Esophagus squamous epithelium (tissue), 5 donors: Measurements from ENCODE around the gene GPR3. TPM values are rescaled to one million over a fixed set of nuclear protein-coding genes. Genes with fewer than 3 reads are reported as not detected.

Source experiments
- DNase-seq: peaks from one replicate; lab custom pipeline; 2025; lab: John Stamatoyannopoulos, UW
- H3K27ac ChIP-seq, 4 donors: fragments of 200-600 bp; sonication (generic); one replicate each; pipeline ENCODE4 v1.5.1; 2016 to 2019; ENCODE audit warnings: mild to moderate bottlenecking in 1 of 4
- H3K27me3 ChIP-seq, 4 donors: fragments of 200-600 bp; sonication (generic); 1 replicate in 3 of 4; 2 replicates in 1 of 4; pipeline versions ENCODE4 v1.5.1 to v1.6.0; 2017 to 2021; ENCODE audit warnings: antibody characterized with exemption in 1 of 4
- H3K36me3 ChIP-seq, 3 donors: fragments of 200-600 bp; sonication (generic); one replicate each; pipeline ENCODE4 v1.5.1; 2016 to 2019
- H3K4me1 ChIP-seq, 3 donors: fragments of 200-600 bp; sonication (generic); one replicate each; pipeline ENCODE4 v1.5.1; 2017 to 2019
- H3K4me3 ChIP-seq, 4 donors: fragments of 200-600 bp; sonication (generic); 1 replicate in 3 of 4; 2 replicates in 1 of 4; pipeline ENCODE4 v1.5.1; 2016 to 2019; ENCODE audit warnings: mild to moderate bottlenecking in 2 of 4, moderate library complexity in 1 of 4
- H3K9me3 ChIP-seq, 3 donors: fragments of 200-600 bp; sonication (generic); one replicate each; pipeline ENCODE4 v1.5.1; 2016 to 2019
- CTCF ChIP-seq, 6 experiments: fragments of 450-650 bp in 4 of 6; fragments of 200-600 bp in 2 of 6; sonication (generic) in 2 of 6; IDR thresholded peaks; one replicate each; pipeline ENCODE4 v1.5.1; 2016 to 2019; ENCODE audit warnings: antibody characterized with exemption in 6 of 6, mild to moderate bottlenecking in 4 of 6, moderate library complexity in 4 of 6
- POLR2A ChIP-seq, 4 donors: fragments of 450-650 bp; IDR thresholded peaks; one replicate each; pipeline ENCODE4 v1.6.1; 2017; ENCODE audit warnings: antibody characterized with exemption in 4 of 4, mild to moderate bottlenecking in 4 of 4, moderate library complexity in 3 of 4
- WGBS, 2 donors: methylation state at CpG; one replicate each; pipeline ENCODE4 v1.1.5; 2018; 5-methylcytosine and 5-hydroxymethylcytosine counted together
- intact Hi-C: fragments of 100-400 bp; cut with DNase I; formaldehyde crosslinking; loops from one replicate; pipeline ENCODE4 v1.15.0; 2022
- total RNA-seq, 4 donors: library from RNA; depleted of rRNA; stranded (reverse); fragments of >200 nt; gene quantifications; one replicate each; pipeline ENCODE4 v1.1.0, GENCODE V29; 2016
- donor health status: DM: yes; HTN: yes; CAD: no.

Gene GPR3
- total RNA-seq, 4 donors from 2014 or later = 0.38 TPM; not detected in 3

- intact Hi-C loops = loop anchor here (10.0 kb wide), 1 partner anchor 197 kb away; the partner anchor contains the start of gene AHDC1
- Histone ChIP-seq H3K4me3 (no peak overlapping the region), H3K27me3 (no peaks in the 10 kb centered on the region), H3K27ac (peak overlapping the region in 3 of 4 donors; percentile 87 to 91 (median 89)), H3K36me3 (peaks cover 35 to 78% (median 54%) of the 10 kb centered on the region in 3 donors), H3K4me1 (peaks cover 36 to 69% (median 42%) of the 10 kb centered on the region in 3 donors), H3K9me3 (no peaks in the 10 kb centered on the region)
- DNase-seq = no peak
- TF ChIP-seq POLR2A (IDR thresholded peaks at IDR 0.05) = no peak
- no peak for TF ChIP-seq CTCF (IDR thresholded peaks at IDR 0.05)
- WGBS, 2 donors = 87 to 92% methylated on average over 6 to 9 of the region's 9 CpGs
Measured at GRCh38 chr1:27408151-27408550, 15.7 kb downstream of the GPR3 start.

- Histone ChIP-seq H3K27ac (no peak overlapping the region), H3K4me3 (no peak overlapping the region), H3K4me1 (peaks cover 24 to 69% (median 31%) of the 10 kb centered on the region in 3 donors), H3K36me3 (peaks cover 35 to 92% (median 60%) of the 10 kb centered on the region in 3 donors), H3K9me3 (no peaks in the 10 kb centered on the region), H3K27me3 (no peaks in the 10 kb centered on the region)
- intact Hi-C loops = loop anchor here (10.0 kb wide), 2 partner anchors 75 to 195 kb away; partner anchors contain the start of gene AHDC1
- TF ChIP-seq POLR2A (IDR thresholded peaks at IDR 0.05) (no peak), CTCF (IDR thresholded peaks at IDR 0.05) (no peak)
- DNase-seq = no peak
- WGBS, 2 donors = 91 to 92% methylated on average over 8 to 11 of the region's 11 CpGs
Measured at GRCh38 chr1:27409669-27410068, 17.2 kb downstream of the GPR3 start.

- intact Hi-C loops = loop anchor here (10.0 kb wide), 1 partner anchor 74 kb away; no protein-coding TSS in a partner anchor
- no peaks in the 10 kb centered on the region for H3K9me3 ChIP-seq
- H3K36me3 ChIP-seq = peaks cover 35 to 98% (median 71%) of the 10 kb centered on the region in 3 donors
- no peak overlapping the region for H3K4me3 ChIP-seq
- no peaks in the 10 kb centered on the region for H3K27me3 ChIP-seq
- H3K27ac ChIP-seq = no peak overlapping the region
- H3K4me1 ChIP-seq = peaks cover 17 to 69% (median 21%) of the 10 kb centered on the region in 3 donors
- TF ChIP-seq POLR2A (IDR thresholded peaks at IDR 0.05) (no peak), CTCF (IDR thresholded peaks at IDR 0.05) (no peak)
- 94 to 95% methylated on average over 2 of the region's 2 CpGs for WGBS, 2 donors
- no peak for DNase-seq
Measured at GRCh38 chr1:27410709-27411108, 18.3 kb downstream of the GPR3 start.

- Histone ChIP-seq H3K27me3 (no peaks in the 10 kb centered on the region), H3K4me3 (no peak overlapping the region), H3K4me1 (peaks cover 2 to 69% (median 7%) of the 10 kb centered on the region in 3 donors), H3K27ac (peak overlapping the region in 3 of 4 donors; percentile 11 to 73 (median 69)), H3K9me3 (no peaks in the 10 kb centered on the region), H3K36me3 (peaks cover 39 to 100% (median 75%) of the 10 kb centered on the region in 3 donors)
- 81 to 82% methylated on average over 4 of the region's 4 CpGs for WGBS, 2 donors
- DNase-seq = no peak
- TF ChIP-seq POLR2A (IDR thresholded peaks at IDR 0.05) (no peak), CTCF (IDR thresholded peaks at IDR 0.05) (no peak)
- intact Hi-C loops = loop anchor here (10.0 kb wide), 1 partner anchor 72 kb away; no protein-coding TSS in a partner anchor
Measured at GRCh38 chr1:27412502-27412901, 20.1 kb downstream of the GPR3 start.

GRCh38 chr1:27413004-27413403 is 20.6 kb downstream of the GPR3 start:
- H3K36me3 ChIP-seq = peaks cover 41 to 100% (median 75%) of the 10 kb centered on the region in 3 donors
- H3K27me3 ChIP-seq = no peaks in the 10 kb centered on the region
- peak overlapping the region in 3 of 4 donors; percentile 55 to 73 (median 69) for H3K27ac ChIP-seq
- TF ChIP-seq POLR2A (IDR thresholded peaks at IDR 0.05) = no peak
- no peak for TF ChIP-seq CTCF (IDR thresholded peaks at IDR 0.05)
- no peak for DNase-seq
- no peaks in the 10 kb centered on the region for H3K9me3 ChIP-seq
- WGBS, 2 donors = 21 to 70% methylated on average over 3 to 4 of the region's 4 CpGs
- H3K4me1 ChIP-seq = peaks cover 2 to 69% (median 12%) of the 10 kb centered on the region in 3 donors
- intact Hi-C loops = loop anchor here (10.0 kb wide), 1 partner anchor 72 kb away; no protein-coding TSS in a partner anchor
- H3K4me3 ChIP-seq = no peak overlapping the region
